HUDEP-2 (cell line): ENCODE results near the gene NACC1.

Experiments
- DNase-seq, 76 experiments: peaks; one replicate each; lab custom pipeline; 2025; ENCODE audit not compliant: unreplicated experiment in 76 of 76; lab: John Stamatoyannopoulos, UW

NACC1 gene

GRCh38 chr19:13099073-13099999 lies 18.7 kb upstream of the NACC1 start:
- peak in 66 of 76 experiments; percentile 28 to 84 (median 72) for DNase-seq

GRCh38 chr19:13100031-13100588 lies 18.0 kb upstream of the NACC1 start:
- peak in 42 of 76 experiments; percentile 14 to 82 (median 49) for DNase-seq

- peak in 39 of 76 experiments; percentile 16 to 74 (median 48) for DNase-seq
Measured at GRCh38 chr19:13100841-13101589, 17.0 kb upstream of the NACC1 start.

GRCh38 chr19:13101590-13102415 lies 16.3 kb upstream of the NACC1 start:
- peak in 5 of 76 experiments; percentile 19 to 58 (median 46) for DNase-seq

GRCh38 chr19:13102416-13102665 lies 15.7 kb upstream of the NACC1 start:
- DNase-seq, result peak in 1 of 76 experiments; percentile 99

GRCh38 chr19:13102666-13103580 lies 15.1 kb upstream of the NACC1 start, which contains the start of gene LYL1:
Gene LYL1, minus strand, starts transcription at chr19:13102858. Its CDS starts 1,687 bp downstream, at chr19:13101171.
- peak in 75 of 76 experiments; percentile 64 to 100 (median 99) for DNase-seq

GRCh38 chr19:13103581-13104359 lies 14.3 kb upstream of the NACC1 start:
- DNase-seq, result peak in 55 of 76 experiments; percentile 25 to 92 (median 60)

- DNase-seq, result peak in 59 of 76 experiments; percentile 23 to 93 (median 65)
Measured at GRCh38 chr19:13104360-13104847, 13.7 kb upstream of the NACC1 start.

GRCh38 chr19:13104848-13105711 lies 13.0 kb upstream of the NACC1 start:
- DNase-seq, result no peak

GRCh38 chr19:13109361-13110098 lies 8.5 kb upstream of the NACC1 start:
- DNase-seq, result no peak

- no peak for DNase-seq
Measured at GRCh38 chr19:13110099-13110610, 7.9 kb upstream of the NACC1 start.

- DNase-seq, result no peak
Measured at GRCh38 chr19:13112555-13112954, 5.5 kb upstream of the NACC1 start.

GRCh38 chr19:13115936-13116281 lies 2.2 kb upstream of the NACC1 start:
- peak in 2 of 76 experiments; percentile 25 to 46 for DNase-seq

- peak in 72 of 76 experiments; percentile 66 to 96 (median 90) for DNase-seq
Measured at GRCh38 chr19:13116282-13117175, 1.5 kb upstream of the NACC1 start, which contains the start of gene TRMT1. Gene TRMT1, minus strand, starts transcription at chr19:13116740. Its CDS starts 341 bp downstream, at chr19:13116399.

GRCh38 chr19:13117176-13117771 lies 790 bp upstream of the NACC1 start:
- peak in 4 of 76 experiments; percentile 39 to 80 (median 67) for DNase-seq
